DMS79 (cell line): ENCODE data around the gene NKX1-1.
"Not testable (repeated sequence)": the region's sequence is repeated elsewhere in the genome, so short reads cannot be mapped to it uniquely, and the experiment has no call there.

ENCODE experiments used
- DNase-seq: peaks from one replicate; lab custom pipeline; 2025; lab: John Stamatoyannopoulos, UW

Gene NKX1-1

GRCh38 chr4:1406394-1406980 lies at the start of gene NKX1-1:
TSS of gene NKX1-1 (minus strand) at chr4:1406442. CDS start at chr4:1406442, 0 bp downstream.
- DNase-seq = no peak

- DNase-seq = no peak
Measured at GRCh38 chr4:1453731-1454130, 47.5 kb upstream of the NKX1-1 start.

DNA sequence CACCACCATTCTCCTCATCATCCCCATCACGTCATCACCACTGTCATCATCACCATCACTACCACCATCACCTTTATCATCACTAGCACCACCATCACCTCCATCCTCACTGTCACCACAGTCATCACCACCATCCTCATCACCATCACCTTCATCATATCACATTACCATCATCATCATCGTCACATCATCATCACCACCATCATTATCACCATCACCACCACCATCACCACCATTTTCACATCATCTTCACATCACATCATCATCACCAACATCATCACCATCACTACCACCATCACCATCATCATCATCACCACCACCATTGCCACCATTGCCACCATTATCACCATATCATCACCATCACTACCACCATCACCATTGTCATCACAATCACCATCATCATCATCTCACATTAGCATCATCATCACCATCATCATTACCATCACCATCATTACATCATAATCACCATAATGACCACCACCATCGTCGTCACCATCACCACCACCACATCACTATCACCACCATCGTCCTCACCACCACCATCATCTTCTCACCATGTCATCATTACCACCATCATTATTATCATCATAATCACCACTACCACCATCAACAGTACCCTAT lies 46.3 kb upstream of the NKX1-1 start:
- DNase-seq = no peak

DNA sequence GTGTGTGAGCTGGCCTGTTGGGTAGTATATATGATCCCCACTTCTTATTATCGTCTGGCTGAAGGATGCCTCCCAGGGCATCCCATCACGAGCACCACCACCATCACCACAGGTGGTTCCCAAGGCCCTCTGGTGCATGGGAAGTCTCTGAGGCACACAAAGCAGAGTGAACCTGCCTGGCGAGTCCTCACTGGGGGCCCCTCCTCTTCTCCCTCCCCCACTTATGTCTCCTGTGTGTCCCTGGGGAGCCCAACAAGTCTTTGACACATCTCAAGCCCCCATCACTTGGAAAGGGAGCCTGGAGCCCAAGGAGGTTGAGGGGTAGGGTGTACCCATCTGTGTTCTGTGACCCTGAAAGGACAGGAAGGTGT lies 45.5 kb upstream of the NKX1-1 start:
- no peak for DNase-seq

GRCh38 chr4:1451106-1451751 lies 45.0 kb upstream of the NKX1-1 start:
- no peak for DNase-seq

DNA sequence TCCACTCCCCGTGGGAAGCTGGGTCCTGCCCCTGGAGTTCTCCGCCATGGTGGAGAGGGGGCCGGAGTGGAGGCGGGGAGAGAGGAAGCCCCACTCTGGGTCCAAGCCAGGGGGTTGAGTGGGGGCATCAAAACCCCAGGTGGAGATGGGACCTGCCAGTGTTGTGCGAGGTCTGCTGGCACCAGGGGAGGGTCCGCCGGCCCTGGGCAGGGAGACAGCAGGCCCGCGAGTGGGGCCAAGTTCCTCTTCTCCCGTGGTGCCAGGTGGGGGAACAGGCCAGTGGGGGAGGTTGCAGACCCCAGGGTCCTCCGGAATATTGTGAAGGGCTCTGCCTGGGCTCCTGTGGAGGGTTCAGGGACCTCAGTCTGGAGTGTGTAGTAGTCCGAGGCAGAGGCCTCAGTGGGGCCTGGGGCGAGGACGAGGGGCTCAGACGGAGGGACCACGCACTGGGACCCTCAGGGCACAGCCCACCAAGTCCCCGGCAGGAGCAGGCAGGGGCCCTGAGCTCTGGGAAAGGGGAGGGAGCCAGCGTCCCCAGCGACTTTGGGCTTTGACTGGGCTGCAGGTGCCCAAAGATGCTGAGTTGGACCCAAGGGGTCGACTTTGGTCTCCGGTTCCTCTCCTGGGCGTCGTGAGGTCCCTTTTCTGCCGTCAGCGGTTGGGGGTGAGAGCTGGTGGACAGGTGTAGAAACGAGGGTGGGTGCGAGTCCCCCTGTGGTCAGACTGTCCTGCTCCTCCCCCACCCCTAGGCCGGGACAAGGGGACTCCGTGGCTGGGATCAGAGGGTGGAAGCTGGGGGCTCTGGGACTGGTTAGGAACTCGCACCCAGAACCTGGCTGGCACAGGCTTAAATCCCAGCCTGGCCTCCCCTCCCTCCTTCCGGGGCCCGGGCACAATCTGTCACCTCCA lies 43.8 kb upstream of the NKX1-1 start:
- DNase-seq = no peak

DNA sequence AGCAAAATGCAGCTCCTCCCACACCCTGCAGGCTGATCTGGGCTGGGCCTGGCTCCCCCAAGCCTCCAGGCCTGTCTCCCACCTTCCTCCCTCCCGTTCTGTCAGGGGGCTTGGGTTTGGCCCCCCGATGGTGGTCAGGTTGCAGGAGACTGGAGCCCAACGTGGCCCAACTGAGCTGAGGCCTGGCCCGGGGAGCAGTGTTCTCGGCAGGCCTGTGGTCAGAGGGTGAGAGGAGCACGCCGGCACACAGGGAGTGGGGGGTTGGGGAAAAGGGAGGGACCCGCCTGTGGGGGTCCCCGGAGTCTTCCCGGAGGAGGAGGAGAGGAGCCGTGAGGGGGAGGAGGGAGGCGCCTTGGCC lies 43.2 kb upstream of the NKX1-1 start:
- DNase-seq = no peak

GRCh38 chr4:1448589-1449420 lies 42.6 kb upstream of the NKX1-1 start:
- DNase-seq = no peak

DNA sequence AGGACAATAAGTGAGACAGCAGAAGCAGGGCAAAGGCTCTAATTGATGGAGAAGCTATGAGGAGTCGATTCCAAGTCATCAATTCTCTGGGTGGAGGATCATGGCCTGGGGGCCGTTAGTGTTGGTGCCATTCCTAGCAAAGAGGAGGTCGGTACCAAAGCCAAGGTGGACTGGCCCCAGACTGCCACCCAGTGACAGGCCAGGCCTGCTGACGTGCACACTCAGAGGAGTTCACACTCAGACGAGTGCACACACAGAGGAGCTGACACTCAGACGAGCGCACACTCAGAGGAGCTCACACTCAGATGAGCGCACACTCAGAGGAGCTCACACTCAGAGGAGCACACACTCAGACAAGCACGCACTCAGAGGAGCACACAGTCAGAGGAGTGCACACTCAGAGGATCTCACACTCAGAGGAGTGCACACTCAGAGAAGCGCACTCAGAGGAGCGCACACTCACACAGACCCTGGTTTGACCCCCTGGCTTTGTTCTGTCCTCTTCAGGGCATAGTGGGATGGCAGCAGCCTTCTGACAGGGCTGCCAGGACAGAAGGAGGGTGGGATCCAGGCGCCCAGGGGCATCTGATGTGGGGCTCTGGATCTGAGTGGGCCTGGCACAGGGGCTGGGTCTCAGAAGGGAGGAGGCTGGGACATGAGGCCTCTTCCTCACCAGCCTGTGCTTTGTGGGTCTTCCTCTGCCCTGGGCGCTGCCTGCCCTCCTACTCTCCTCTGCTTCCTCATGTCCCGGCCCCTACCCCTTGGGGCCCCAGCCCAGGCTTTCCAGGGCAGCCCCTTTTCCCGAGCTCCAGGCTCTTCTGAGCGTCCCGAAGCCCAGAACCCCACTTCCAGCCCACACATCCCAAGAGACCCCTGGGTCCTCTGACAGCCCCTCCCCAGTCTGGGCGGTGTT lies 41.7 kb upstream of the NKX1-1 start:
- no peak for DNase-seq

GRCh38 chr4:1446502-1447386 lies 40.5 kb upstream of the NKX1-1 start:
- no peak for DNase-seq

GRCh38 chr4:1445716-1446445 lies 39.6 kb upstream of the NKX1-1 start:
- no peak for DNase-seq

DNA sequence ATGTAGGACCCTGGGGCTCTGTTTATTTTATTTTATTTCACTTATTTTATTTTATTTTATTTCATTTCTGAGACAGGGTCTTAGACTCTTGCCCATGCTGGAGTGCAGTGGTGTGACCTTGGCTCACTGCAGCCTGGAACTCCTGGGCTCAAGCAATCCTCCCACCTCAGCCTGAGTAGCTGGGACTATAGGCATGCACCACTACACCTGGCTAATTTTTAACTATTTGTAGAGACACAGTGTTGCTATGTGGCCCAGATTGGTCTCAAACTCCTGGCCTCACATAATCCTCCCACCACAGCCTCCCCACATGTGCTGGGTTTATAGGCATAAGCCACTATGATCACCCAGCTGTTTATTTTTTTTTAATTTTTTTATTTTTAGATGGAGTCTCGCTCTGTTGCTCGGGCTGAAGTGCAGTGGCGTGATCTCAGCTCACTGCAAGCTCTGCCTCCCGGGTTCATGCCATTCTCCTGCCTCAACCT lies 37.5 kb upstream of the NKX1-1 start:
- not testable (repeated sequence) for DNase-seq

DNA sequence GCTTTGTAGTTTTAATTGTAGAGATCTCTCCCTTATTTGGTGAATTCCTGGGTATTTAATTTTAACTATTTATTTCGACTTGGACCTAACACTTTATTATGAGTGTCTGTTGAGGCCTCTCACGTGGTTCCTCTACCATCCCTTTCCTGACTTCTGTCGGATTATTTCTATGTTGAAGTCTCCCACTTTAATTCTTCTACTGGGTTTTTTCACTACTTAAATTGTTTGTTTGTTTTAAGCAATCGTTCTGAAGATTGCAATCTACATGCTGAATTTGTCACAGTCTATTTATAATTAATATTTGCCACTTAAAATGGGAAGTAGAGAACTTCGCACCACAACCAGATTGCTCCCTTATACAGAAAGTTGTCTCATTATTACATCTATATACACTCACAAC lies 20.8 kb upstream of the NKX1-1 start:
- no peak for DNase-seq

DNA sequence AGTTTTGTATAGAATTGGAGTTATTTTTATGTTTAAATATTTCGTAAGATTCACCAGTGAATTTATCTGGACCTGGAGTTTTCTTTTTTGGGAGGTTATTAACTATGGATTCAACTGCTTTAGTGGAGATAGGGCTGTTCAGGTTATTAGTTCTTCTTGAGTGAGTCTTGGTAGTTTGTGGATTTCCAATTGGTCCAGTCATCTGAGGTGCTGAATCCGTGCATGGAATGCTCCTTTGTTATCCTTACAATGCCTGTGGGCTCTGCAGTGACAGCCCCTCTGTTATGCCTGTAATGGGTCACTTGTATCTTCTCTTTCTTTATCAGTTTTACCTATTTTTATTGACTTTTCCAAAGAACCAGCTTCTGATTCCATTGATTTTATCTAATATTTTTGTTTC lies 15.4 kb upstream of the NKX1-1 start:
- DNase-seq = no peak

DNA sequence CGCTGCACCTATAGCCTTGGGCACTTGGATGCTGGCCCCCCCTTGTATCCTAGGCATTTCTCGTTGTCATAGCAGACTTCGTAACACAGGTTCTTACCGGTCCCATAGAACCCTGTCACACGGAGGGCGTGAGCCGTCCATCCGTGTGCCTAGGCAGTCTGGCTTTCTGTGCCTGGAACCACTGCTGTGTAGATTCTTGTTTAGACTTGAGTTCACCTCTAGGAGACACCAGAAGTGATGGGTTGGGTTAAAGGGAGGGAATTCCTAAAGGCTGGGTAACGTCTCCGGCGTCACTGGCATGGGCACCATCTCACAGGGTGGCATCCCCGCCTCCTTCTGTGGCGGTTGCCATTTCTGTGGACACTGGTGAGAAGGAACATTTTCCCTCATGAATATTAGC lies 13.5 kb upstream of the NKX1-1 start:
- no peak for DNase-seq

GRCh38 chr4:1418494-1419285 lies 12.4 kb upstream of the NKX1-1 start:
- no peak for DNase-seq

DNA sequence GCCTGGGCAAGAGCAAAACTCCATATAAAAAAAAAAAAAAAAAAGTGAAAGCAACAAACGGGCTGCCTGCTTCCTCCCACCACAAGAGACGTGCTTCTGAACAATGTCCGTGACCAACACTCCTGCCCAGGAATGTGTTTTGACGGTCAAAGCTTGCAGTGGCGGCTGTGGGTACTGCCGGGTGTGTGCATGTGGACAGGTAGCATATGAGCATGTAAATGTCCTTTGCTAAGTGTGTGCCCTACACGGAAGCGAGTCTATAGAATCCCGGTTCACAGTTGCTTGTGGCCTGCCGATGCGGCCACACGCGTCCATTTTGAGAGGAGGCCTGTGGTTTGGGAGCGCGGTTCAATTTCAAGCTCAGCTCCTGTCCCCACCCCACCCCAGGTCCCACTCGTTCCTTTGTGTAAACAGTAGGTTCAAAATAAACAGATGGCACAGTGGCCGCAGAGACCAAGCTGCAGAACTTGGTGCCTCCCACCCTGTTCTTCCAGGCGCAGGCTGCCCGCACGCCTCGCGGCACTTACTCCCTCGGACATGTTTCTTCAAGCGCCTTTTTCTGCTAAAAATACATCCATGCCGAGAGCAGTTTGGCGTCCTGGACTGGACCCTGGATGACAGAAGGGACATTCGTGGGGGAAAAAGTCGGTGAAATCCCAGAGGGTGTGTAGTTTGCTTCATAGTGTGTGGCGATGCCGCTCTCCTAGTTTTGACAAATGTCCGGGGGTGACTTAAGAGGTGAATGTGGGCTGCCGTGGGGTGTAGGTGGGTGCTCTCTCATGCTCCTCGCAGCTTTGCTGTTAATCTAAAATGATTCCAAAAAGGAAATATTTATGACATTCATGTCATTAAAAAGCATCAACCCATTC lies 11.5 kb upstream of the NKX1-1 start:
- DNase-seq = no peak
